HTR-8/SVneo (cell line): ENCODE data around the gene SLITRK2.

Source experiments
- DNase-seq: peaks from one replicate; pipeline ENCODE4 v3.0.0; 2011; ENCODE audit warnings: low spot score, mixed read lengths; ENCODE audit not compliant: insufficient read length
- FAIRE-seq: peaks from 2 replicates; lab custom pipeline; 2011; peaks lifted over from hg19 to GRCh38; lab: Jason Lieb, UNC

Gene SLITRK2

GRCh38 chrX:145848857-145849256, 31.2 kb downstream of the SLITRK2 start:
- no peak for FAIRE-seq
- no peak for DNase-seq

- no peak for DNase-seq
- FAIRE-seq, result peak; percentile 65
Observed at GRCh38 chrX:145853181-145853580, 35.6 kb downstream of the SLITRK2 start.

- FAIRE-seq (no peak), DNase-seq (no peak)
Observed at GRCh38 chrX:145856181-145856580, 38.6 kb downstream of the SLITRK2 start.

- DNase-seq (no peak), FAIRE-seq (no peak)
Observed at GRCh38 chrX:145861818-145862217, 44.2 kb downstream of the SLITRK2 start.

GRCh38 chrX:145865082-145865481, 47.5 kb downstream of the SLITRK2 start:
- FAIRE-seq, result no peak
- DNase-seq, result no peak
